GM13977 (cell line): ENCODE results near the gene SFMBT2.

Source experiments
- DNase-seq: peaks from one replicate; pipeline ENCODE4 v3.0.0; 2012; ENCODE audit warnings: low spot score
- in situ Hi-C: fragments of 300-500 bp; cut with MboI; formaldehyde crosslinking; loops from one replicate; pipeline ENCODE4 v1.12.0; 2022; ENCODE audit warnings: low sequenced_read_pairs, low pct_unique_long_range_greater_than_20kb, mixed read lengths, inconsistent platforms; ENCODE audit not compliant: unreplicated experiment
- TF ChIP-seq, protein P1 (sequence below): IDR thresholded peaks from 2 replicates; pipeline ENCODE4 v1.5.1; 2012; ENCODE audit warnings: mild to moderate bottlenecking, control low read depth; ENCODE audit not compliant: insufficient read depth; ENCODE audit errors: extremely low read depth, missing control alignments

The SFMBT2 gene

DNA sequence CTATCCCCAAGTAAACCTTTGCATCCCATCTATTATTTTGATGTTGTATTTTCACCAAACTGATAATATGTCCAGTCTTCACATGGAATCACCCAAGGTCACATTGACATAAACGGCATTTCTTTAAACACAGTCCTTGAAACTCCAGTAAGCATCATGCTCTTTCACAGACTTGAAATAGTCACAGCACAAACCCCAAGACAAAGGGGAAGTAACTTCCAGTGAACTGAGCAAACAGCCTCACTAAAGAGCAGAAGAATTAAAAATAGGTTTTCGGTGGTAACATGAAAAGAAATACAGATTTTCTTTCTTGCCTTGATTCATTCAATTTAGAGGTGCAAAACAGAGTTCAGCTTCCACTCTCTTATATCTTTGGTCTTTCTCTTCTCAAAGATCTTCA lies 253.7 kb downstream of the SFMBT2 start:
- no peak for DNase-seq
- TF ChIP-seq, protein P1, sequence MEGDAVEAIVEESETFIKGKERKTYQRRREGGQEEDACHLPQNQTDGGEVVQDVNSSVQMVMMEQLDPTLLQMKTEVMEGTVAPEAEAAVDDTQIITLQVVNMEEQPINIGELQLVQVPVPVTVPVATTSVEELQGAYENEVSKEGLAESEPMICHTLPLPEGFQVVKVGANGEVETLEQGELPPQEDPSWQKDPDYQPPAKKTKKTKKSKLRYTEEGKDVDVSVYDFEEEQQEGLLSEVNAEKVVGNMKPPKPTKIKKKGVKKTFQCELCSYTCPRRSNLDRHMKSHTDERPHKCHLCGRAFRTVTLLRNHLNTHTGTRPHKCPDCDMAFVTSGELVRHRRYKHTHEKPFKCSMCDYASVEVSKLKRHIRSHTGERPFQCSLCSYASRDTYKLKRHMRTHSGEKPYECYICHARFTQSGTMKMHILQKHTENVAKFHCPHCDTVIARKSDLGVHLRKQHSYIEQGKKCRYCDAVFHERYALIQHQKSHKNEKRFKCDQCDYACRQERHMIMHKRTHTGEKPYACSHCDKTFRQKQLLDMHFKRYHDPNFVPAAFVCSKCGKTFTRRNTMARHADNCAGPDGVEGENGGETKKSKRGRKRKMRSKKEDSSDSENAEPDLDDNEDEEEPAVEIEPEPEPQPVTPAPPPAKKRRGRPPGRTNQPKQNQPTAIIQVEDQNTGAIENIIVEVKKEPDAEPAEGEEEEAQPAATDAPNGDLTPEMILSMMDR, result no peak
- in situ Hi-C loops, result no loop called here

DNA sequence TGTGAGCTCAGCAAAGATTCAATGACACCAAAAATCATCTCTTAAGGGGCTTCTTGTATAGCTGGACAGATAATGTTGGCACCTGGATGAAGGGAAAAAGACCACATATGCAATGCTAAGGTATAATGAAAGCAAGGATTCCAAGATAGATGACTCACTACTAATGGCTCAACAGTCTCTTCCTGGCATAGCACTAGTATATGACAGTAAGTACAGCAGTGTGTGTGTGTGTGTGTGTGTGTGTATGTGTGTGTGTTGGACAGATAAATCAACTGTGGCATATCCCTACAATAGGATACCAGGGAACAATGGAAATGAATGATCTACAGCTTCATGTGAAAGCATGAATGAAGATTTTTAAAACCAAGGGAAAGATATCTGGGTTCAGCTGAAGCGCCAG lies 257.1 kb downstream of the SFMBT2 start:
- DNase-seq, result no peak
- TF ChIP-seq, protein P1, result no peak
- in situ Hi-C loops, result no loop called here

DNA sequence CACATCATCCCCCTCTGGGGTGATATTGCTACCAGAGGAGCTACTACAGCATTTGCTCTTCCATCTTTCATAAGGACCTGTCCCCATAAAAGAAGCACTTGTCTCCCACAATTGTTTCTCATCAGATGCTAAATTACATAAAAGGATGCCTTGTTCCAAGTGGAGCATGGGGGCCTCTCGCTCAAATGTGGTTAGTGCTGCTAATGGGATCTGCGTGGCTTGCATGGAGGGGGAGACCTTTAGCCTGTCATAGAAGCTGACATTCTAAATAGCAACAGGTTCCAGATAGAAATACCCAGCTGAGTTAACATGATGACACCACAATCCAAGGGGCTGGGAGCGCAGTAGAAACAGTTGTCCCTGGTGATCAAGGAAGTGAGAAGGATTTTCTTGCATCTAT lies 257.9 kb downstream of the SFMBT2 start:
- DNase-seq, result no peak
- TF ChIP-seq, protein P1, result no peak
- in situ Hi-C loops, result no loop called here

DNA sequence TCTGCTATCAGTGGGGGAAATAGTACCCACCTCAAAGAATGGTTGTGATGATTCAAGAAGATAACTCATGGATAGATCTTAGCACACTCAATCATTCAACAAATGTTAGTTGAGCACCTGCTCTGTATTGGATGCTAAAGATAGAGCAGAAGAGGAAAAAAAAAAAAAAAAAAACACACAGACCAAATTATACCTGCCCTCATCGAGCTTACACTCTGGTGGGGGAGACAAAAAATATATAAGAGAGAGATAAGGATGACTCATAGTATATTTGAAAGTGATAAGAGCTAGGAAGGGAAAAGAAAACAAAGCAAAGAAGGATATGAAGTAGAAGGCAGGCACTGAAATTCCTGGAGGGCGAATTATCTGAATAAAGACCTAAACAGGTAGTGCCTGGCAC lies 258.5 kb downstream of the SFMBT2 start:
- in situ Hi-C loops, result no loop called here
- DNase-seq, result no peak
- TF ChIP-seq, protein P1, result no peak

DNA sequence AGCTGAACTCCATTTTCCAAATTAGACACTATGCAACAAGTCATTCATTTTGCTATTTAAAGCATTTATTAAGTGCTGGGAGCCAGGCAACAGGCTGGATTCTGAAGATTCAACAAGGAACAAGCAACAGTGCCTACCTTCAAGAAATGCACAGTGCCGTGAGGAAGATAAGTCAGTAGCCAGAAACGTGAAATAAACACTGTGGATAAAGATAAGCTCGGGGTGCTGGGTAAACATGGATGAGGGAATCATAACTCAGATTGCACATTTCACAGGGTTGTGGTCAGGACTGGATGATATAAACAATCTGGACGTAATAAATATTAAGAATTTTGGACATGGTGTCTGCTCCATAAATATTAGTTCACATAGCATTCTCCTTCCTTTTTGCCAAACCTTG lies 259.3 kb downstream of the SFMBT2 start:
- TF ChIP-seq, protein P1, result no peak
- no peak for DNase-seq
- in situ Hi-C loops, result no loop called here

DNA sequence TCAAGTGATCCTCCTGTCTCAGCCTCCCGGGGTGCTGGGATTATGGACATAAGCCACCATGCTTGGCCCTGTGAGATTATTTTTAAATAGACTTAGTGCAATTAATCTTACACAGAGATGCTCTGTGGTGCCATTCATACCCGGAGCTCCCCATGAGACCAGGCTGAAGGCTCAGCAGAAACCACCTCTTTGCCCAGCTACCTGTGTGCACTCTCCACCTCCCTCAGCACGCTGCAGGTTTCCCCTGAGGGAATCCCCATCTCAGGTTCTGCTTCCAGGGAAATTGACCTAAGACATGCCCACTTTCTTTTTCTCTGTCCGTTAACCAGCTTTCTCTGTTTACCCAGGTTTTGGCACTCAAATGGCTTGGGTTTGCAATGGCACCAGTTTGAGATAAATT lies 260.5 kb downstream of the SFMBT2 start:
- in situ Hi-C loops, result no loop called here
- no peak for DNase-seq
- TF ChIP-seq, protein P1, result no peak

DNA sequence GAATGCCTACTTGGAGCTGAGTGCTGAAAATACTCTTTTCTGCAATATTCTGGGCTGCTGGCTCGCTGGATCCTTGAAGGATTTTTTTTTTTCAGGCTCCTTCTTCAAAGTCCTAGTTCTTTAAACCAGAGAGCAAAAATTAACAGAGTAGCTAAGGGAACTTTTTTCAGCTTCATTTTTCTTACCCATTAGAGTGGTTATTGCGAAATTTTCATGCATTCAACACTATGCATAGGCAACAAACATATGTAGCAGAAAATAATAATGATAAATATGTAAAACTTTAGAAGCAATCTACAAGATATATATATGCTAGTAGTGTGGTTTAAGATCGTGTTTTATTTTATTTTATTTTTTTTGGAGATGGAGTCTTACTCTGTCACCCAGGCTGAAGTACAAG lies 264.6 kb downstream of the SFMBT2 start:
- TF ChIP-seq, protein P1, result no peak
- DNase-seq, result no peak
- in situ Hi-C loops, result no loop called here
